Body of pancreas (tissue), 4 donors: ENCODE measurements around the gene TOM1L2.

ENCODE experiments used
- POLR2A ChIP-seq, 3 donors: fragments of 450-650 bp; IDR thresholded peaks; one replicate each; pipeline ENCODE4 v1.6.1; 2016; ENCODE audit warnings: antibody characterized with exemption in 3 of 3, mild to moderate bottlenecking in 2 of 3
- TF ChIP-seq, protein P1 (sequence below), 7 experiments: fragments of 450-650 bp in 4 of 7; fragments of 200-600 bp in 3 of 7; sonication (generic) in 3 of 7; IDR thresholded peaks; one replicate each; pipeline ENCODE4 v1.5.1; 2016 to 2019; ENCODE audit warnings: antibody characterized with exemption in 7 of 7

DNA sequence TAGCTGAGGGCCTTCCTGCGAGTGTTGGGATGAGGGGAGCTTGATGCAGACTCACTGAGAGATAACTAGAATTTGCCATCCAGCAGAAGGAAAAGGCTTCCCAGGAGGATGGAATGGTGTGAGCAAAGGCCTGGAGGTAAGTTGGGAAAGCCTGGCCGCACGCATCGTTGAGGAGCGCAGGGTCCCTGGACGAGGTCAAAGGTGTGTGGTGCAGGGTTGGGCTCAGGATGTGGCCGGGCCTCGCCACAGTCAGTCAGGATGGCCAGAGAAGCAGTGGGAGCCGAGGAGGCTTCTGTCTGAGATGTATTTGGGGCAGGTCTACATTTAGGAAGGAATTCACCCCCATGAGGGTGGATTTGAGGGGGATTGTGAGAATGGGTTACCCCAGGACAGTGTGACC is 16.9 kb upstream of the TOM1L2 start:
- TF ChIP-seq, protein P1, sequence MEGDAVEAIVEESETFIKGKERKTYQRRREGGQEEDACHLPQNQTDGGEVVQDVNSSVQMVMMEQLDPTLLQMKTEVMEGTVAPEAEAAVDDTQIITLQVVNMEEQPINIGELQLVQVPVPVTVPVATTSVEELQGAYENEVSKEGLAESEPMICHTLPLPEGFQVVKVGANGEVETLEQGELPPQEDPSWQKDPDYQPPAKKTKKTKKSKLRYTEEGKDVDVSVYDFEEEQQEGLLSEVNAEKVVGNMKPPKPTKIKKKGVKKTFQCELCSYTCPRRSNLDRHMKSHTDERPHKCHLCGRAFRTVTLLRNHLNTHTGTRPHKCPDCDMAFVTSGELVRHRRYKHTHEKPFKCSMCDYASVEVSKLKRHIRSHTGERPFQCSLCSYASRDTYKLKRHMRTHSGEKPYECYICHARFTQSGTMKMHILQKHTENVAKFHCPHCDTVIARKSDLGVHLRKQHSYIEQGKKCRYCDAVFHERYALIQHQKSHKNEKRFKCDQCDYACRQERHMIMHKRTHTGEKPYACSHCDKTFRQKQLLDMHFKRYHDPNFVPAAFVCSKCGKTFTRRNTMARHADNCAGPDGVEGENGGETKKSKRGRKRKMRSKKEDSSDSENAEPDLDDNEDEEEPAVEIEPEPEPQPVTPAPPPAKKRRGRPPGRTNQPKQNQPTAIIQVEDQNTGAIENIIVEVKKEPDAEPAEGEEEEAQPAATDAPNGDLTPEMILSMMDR (IDR thresholded peaks at IDR 0.05): no peak
- TF ChIP-seq POLR2A (IDR thresholded peaks at IDR 0.05): no peak
